Vagina (tissue), 2 donors: Measurements from ENCODE around the gene CPT1C. TPM values are rescaled to one million over a fixed set of nuclear protein-coding genes. Genes with fewer than 3 reads are reported as not detected.

Source experiments
- DNase-seq, 2 donors: peaks; one replicate each; pipeline ENCODE4 v3.0.0-alpha.2; 2017; ENCODE audit errors: extremely low spot score in 2 of 2
- H3K27ac ChIP-seq: fragments of 200-600 bp; sonication (generic); one replicate; pipeline ENCODE4 v1.5.1; 2019
- H3K27me3 ChIP-seq: fragments of 200-600 bp; sonication (generic); one replicate; pipeline ENCODE4 v1.5.1; 2019
- H3K36me3 ChIP-seq, 2 donors: fragments of 200-600 bp; sonication (generic); one replicate each; pipeline ENCODE4 v1.5.1; 2017 to 2019
- H3K4me1 ChIP-seq: fragments of 200-600 bp; sonication (generic); one replicate; pipeline ENCODE4 v1.5.1; 2019
- H3K4me3 ChIP-seq, 2 donors: fragments of 200-600 bp; sonication (generic); 1 replicate in 1 of 2; 2 replicates in 1 of 2; pipeline ENCODE4 v1.5.1; 2016 to 2019
- H3K9me3 ChIP-seq: fragments of 200-600 bp; sonication (generic); one replicate; pipeline ENCODE4 v1.5.1; 2019
- POLR2A ChIP-seq, 2 donors: fragments of 450-650 bp; IDR thresholded peaks; one replicate each; pipeline ENCODE4 v1.6.1; 2017; ENCODE audit warnings: antibody characterized with exemption in 2 of 2, mild to moderate bottlenecking in 2 of 2, moderate library complexity in 2 of 2
- POLR2AphosphoS5 ChIP-seq, 2 donors: sonication (generic); formaldehyde crosslinking; IDR thresholded peaks; one replicate each; pipeline ENCODE4 v1.9.0; 2017; ENCODE audit warnings: antibody characterized with exemption in 2 of 2, mild to moderate bottlenecking in 2 of 2, low read depth in 1 of 2; ENCODE audit not compliant: insufficient read depth in 1 of 2
- intact Hi-C: fragments of 100-400 bp; cut with DNase I; formaldehyde crosslinking; loops from one replicate; pipeline ENCODE4 v1.15.1; 2023
- total RNA-seq: library from RNA; depleted of rRNA; stranded (reverse); fragments of >200 nt; gene quantifications from one replicate; pipeline ENCODE4 v1.2.3, GENCODE V29; 2016
- TF ChIP-seq, protein P1 (sequence below), 3 experiments: fragments of 450-650 bp in 2 of 3; fragments of 200-600 bp in 1 of 3; sonication (generic) in 1 of 3; IDR thresholded peaks; one replicate each; pipeline ENCODE4 v1.5.1; 2017 to 2019; ENCODE audit warnings: antibody characterized with exemption in 3 of 3, mild to moderate bottlenecking in 2 of 3, moderate library complexity in 2 of 3

CPT1C gene
- total RNA-seq, 1 donor from 2014 or later: 12.3 TPM

DNA sequence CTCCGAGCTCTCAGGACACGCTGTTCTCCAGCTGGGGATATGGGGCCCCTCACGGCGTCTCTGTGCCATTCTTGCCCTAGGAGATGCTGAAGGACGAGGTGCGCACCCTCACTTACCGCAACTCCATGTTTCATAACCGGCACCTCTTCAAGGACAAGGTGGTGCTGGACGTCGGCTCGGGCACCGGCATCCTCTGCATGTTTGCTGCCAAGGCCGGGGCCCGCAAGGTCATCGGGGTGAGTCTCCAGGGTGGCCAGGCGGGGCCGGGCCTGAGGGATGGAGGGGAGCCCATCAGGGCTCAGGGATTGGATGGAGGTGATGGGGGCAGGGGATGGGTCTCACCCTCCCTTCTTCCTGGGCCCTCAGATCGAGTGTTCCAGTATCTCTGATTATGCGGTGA lies 9.1 kb upstream of the CPT1C start:
- intact Hi-C loops: no loop called here
- H3K9me3 ChIP-seq: no peaks in the 10 kb centered on the region
- no peaks in the 10 kb centered on the region for H3K27me3 ChIP-seq
- H3K36me3 ChIP-seq: peaks cover 0 to 55% of the 10 kb centered on the region in 2 donors
- no peak for TF ChIP-seq POLR2AphosphoS5 (IDR thresholded peaks at IDR 0.05; ENCODE audit: insufficient read depth in 1 of 2, low read depth in 1 of 2)
- TF ChIP-seq POLR2A (IDR thresholded peaks at IDR 0.05): no peak
- TF ChIP-seq, protein P1, sequence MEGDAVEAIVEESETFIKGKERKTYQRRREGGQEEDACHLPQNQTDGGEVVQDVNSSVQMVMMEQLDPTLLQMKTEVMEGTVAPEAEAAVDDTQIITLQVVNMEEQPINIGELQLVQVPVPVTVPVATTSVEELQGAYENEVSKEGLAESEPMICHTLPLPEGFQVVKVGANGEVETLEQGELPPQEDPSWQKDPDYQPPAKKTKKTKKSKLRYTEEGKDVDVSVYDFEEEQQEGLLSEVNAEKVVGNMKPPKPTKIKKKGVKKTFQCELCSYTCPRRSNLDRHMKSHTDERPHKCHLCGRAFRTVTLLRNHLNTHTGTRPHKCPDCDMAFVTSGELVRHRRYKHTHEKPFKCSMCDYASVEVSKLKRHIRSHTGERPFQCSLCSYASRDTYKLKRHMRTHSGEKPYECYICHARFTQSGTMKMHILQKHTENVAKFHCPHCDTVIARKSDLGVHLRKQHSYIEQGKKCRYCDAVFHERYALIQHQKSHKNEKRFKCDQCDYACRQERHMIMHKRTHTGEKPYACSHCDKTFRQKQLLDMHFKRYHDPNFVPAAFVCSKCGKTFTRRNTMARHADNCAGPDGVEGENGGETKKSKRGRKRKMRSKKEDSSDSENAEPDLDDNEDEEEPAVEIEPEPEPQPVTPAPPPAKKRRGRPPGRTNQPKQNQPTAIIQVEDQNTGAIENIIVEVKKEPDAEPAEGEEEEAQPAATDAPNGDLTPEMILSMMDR (IDR thresholded peaks at IDR 0.05): no peak
- no peak for DNase-seq
- H3K4me1 ChIP-seq: peaks cover 42% of the 10 kb centered on the region
- H3K4me3 ChIP-seq: no peak overlapping the region
- no peak overlapping the region for H3K27ac ChIP-seq

- Histone ChIP-seq H3K4me1 (peaks cover 42% of the 10 kb centered on the region), H3K9me3 (no peaks in the 10 kb centered on the region), H3K4me3 (no peak overlapping the region), H3K27ac (no peak overlapping the region), H3K36me3 (peaks cover 0 to 58% of the 10 kb centered on the region in 2 donors), H3K27me3 (no peaks in the 10 kb centered on the region)
- intact Hi-C loops: no loop called here
- no peak for DNase-seq
- TF ChIP-seq POLR2AphosphoS5 (IDR thresholded peaks at IDR 0.05; ENCODE audit: insufficient read depth in 1 of 2, low read depth in 1 of 2): no peak
- no peak for TF ChIP-seq POLR2A (IDR thresholded peaks at IDR 0.05)
- TF ChIP-seq, protein P1 (IDR thresholded peaks at IDR 0.05): no peak
Measured at GRCh38 chr19:49682274-49682673, 8.6 kb upstream of the CPT1C start.

GRCh38 chr19:49683814-49684250 lies 7.1 kb upstream of the CPT1C start:
- DNase-seq: no peak
- Histone ChIP-seq H3K4me3 (no peak overlapping the region), H3K36me3 (peaks cover 0 to 58% of the 10 kb centered on the region in 2 donors), H3K27me3 (no peaks in the 10 kb centered on the region), H3K27ac (no peak overlapping the region), H3K9me3 (no peaks in the 10 kb centered on the region), H3K4me1 (peaks cover 29% of the 10 kb centered on the region)
- intact Hi-C loops: no loop called here
- no peak for TF ChIP-seq POLR2AphosphoS5 (IDR thresholded peaks at IDR 0.05; ENCODE audit: insufficient read depth in 1 of 2, low read depth in 1 of 2)
- no peak for TF ChIP-seq POLR2A (IDR thresholded peaks at IDR 0.05)
- TF ChIP-seq, protein P1 (IDR thresholded peaks at IDR 0.05): no peak

DNA sequence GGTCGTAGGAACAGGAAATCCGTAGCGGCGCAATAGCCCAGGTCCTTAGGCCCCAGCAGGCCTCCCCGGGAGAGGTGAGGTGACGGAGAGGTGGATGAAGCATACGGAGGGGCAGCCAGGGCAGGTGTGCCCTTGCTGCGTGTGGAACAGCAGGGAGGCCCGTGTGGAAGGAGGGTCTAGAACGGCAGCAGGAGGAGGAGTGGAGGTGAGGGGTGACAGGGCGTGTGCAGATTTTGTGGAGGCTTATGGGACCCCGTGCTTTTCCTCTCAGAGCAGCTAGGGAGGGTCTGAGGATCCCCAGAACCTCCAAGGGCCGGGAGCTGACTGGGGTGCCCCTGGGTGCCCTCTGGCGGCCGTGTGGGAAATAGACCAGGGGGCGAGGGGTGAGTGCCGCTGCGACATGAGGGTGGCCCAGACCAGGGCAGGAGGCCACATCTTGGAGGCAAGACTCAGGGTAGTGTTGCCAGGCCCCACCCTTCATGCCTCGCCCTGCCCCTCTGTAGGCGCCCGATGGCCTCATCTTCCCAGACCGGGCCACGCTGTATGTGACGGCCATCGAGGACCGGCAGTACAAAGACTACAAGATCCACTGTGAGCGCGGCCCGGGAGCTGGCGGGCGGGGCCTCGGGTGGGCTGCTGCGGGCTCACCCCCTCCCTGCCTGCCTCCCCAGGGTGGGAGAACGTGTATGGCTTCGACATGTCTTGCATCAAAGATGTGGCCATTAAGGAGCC lies 6.5 kb upstream of the CPT1C start:
- Histone ChIP-seq H3K9me3 (no peaks in the 10 kb centered on the region), H3K4me1 (peaks cover 27% of the 10 kb centered on the region), H3K36me3 (peaks cover 0 to 58% of the 10 kb centered on the region in 2 donors), H3K27me3 (no peaks in the 10 kb centered on the region), H3K4me3 (no peak overlapping the region), H3K27ac (no peak overlapping the region)
- intact Hi-C loops: no loop called here
- TF ChIP-seq, protein P1 (IDR thresholded peaks at IDR 0.05): no peak
- TF ChIP-seq POLR2AphosphoS5 (IDR thresholded peaks at IDR 0.05; ENCODE audit: insufficient read depth in 1 of 2, low read depth in 1 of 2): no peak
- no peak for TF ChIP-seq POLR2A (IDR thresholded peaks at IDR 0.05)
- DNase-seq: no peak

DNA sequence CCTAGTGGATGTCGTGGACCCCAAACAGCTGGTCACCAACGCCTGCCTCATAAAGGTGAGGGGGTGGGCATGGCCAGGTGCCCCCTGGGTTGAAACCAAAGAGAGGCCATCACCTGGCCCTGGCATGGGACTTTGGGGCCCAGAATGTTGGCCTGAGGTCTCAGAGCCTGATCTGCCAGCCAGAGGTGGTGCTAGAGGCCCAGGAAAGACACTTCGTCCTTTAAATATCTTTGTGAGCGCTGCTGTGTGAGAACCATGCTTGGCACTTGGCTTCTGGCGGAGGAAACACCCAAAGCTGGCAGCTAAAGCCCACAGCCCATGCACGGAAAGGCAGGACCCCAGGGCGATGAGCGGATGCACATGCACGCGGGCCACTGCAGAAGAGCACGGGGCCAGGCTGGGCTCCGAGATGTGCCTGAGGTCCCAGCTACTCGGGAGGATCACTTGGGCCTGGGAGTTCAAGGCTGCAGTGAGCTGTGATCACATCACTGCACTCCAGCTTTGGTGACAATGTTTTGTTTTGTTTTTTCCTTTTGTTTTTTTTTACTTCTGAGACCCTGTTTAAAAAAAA lies 5.8 kb upstream of the CPT1C start:
- intact Hi-C loops: no loop called here
- peaks cover 27% of the 10 kb centered on the region for H3K4me1 ChIP-seq
- peaks cover 0 to 58% of the 10 kb centered on the region in 2 donors for H3K36me3 ChIP-seq

More for the DNA sequence above, 5.8 kb upstream of the CPT1C start:
- Histone ChIP-seq H3K4me3 (no peak overlapping the region), H3K27me3 (no peaks in the 10 kb centered on the region), H3K9me3 (no peaks in the 10 kb centered on the region), H3K27ac (no peak overlapping the region)
- TF ChIP-seq POLR2A (IDR thresholded peaks at IDR 0.05): no peak
- no peak for TF ChIP-seq POLR2AphosphoS5 (IDR thresholded peaks at IDR 0.05; ENCODE audit: insufficient read depth in 1 of 2, low read depth in 1 of 2)
- TF ChIP-seq, protein P1 (IDR thresholded peaks at IDR 0.05): no peak
- DNase-seq: no peak
